Hematopoietic multipotent progenitor cell treated with erythropoietin and hydrocortisone succinate and interleukin-3 and kit ligand, for 17 days (in vitro differentiated cells): Measurements from ENCODE around the gene CFAP61.

Experiments used
- DNase-seq: peaks from one replicate; pipeline ENCODE4 v3.0.0-alpha.2; 2015; ENCODE audit warnings: low spot score

Gene CFAP61

DNA sequence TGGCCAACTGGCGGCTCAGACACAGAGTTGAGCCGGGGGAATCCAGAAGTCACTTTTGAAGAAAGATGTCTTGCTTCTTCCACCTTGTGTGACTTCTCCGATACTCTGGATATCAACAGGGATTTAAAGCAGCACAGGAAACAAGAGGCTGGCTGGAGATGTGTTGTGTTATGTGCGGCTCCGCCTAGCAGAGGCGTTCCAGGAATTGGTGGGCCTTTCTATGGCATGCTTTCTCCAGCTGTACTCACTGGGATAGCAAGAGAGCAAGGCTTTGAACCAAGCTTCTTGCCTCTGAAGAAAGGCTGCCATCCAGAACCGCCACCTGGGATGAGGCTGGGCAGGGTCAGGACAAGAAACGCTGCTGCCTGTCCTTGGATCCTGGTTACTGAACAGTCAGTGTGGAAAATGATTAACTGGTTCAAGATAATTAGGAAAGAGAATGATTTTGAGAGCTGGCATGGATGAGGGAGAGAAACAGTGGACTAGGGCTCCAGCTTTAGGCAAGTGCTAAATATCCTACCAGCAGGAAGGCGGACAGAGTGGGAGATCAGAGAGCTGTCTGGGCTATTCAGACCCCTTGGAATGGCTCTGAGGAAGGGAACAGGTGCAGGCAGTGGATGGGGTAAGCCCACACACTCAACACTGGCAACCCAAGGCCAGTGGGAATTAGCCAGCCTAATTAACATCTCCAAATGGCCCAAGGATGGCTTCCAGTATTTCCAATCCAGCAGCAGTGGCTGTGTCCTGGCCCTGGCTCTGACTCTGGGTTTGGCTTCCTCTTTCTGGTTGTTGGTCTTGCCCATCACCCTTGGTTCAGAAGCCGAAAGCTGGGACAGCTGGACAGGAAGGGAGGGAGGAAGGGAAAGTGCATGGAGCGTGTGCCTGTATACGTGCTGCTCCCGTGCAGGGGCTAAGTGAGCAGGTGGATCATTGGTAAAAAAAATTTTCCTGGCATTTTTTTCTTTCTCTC is 347.5 kb downstream of the CFAP61 start:
- DNase-seq, result no peak

- DNase-seq, result no peak
These were observed 349.7 kb downstream of the CFAP61 start for GRCh38 chr20:20401991-20402390.

GRCh38 chr20:20404633-20405032 is 352.3 kb downstream of the CFAP61 start:
- no peak for DNase-seq

DNA sequence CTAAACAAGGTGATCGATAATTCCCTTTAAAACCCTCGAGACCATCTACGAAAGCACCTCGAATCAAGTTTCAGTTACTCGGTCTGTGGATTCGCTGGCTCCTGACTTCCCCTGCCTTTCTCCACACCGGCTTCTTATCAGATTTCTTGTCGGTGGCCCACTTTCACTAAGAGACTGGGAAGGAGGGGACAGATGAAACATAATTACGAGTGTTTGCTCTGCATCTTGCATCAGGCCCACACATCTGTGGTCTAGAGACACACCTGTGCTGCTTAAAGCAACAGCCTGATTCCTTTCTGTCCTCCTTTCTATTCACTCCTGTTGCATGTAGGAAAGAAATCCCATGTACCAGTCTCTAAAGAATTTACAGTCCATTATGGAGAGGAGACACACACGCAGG is 353.3 kb downstream of the CFAP61 start:
- no peak for DNase-seq

DNA sequence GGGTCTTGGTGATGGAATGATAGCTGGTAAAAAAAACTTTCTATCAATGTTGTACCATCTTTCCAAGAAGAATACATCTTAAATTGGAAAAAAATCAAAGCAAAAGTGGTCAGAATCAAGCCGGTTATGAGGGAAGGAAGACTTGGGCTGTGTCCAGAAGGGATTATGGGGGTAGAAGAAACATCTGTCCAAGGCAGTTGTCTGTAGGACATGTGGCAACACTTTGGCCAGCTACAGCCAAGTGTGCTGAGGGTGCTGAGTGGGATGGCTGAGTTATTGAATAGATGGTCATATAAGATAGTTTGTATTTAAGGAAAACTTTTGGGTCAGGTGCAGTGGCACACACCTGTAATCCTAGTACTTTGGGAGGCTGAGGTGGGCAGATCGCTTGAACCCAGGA is 354.0 kb downstream of the CFAP61 start:
- no peak for DNase-seq

GRCh38 chr20:20407891-20408805 is 355.8 kb downstream of the CFAP61 start:
- no peak for DNase-seq

GRCh38 chr20:20409331-20409730 is 357.0 kb downstream of the CFAP61 start:
- DNase-seq, result no peak
